ENCODE measurements around the gene ARHGEF7. TPM values are rescaled to one million over a fixed set of nuclear protein-coding genes. Genes with fewer than 3 reads are reported as not detected.
"Not testable (repeated sequence)": the region's sequence is repeated elsewhere in the genome, so short reads cannot be mapped to it uniquely, and the experiment has no call there.

ARHGEF7 gene
- 10 to 100 TPM; 46.7 to 50.7 TPM for total RNA-seq

GRCh38 chr13:111115061-111115964 is at the start of gene ARHGEF7:
Gene ARHGEF7, plus strand, starts transcription at chr13:111115310. Its CDS starts 217 bp downstream, at chr13:111115527.
- Histone ChIP-seq H3K36me3 (no peaks in the 10 kb centered on the region), H3K9ac (ENCODE audit: low read depth in 2 of 2, low read length in 2 of 2) (peak within 1 kb of the TSS; percentile 20 to 32), H3K27me3 (peaks cover 38% of the 10 kb centered on the region), H3K27ac (no peak within 1 kb of the TSS), H3K9me3 (no peaks in the 10 kb centered on the region), H3K4me1 (no peaks in the 10 kb centered on the region), H3K4me3 (peak within 1 kb of the TSS; percentile 49)
- DNase-seq, result no peak
- intact Hi-C loops (cut with DNase I), result no loop called here
- no peak for TF ChIP-seq CTCF (IDR thresholded peaks at IDR 0.05)

GRCh38 chr13:111065698-111066097 is 49.4 kb upstream of the ARHGEF7 start:
- H3K9me3 ChIP-seq, result no peaks in the 10 kb centered on the region
- no peak for TF ChIP-seq CTCF (IDR thresholded peaks at IDR 0.05)
- H3K27ac ChIP-seq, result no peak overlapping the region
- H3K4me1 ChIP-seq, result no peaks in the 10 kb centered on the region
- H3K27me3 ChIP-seq, result no peaks in the 10 kb centered on the region
- intact Hi-C loops (cut with DNase I), result loop anchor here (5.0 kb wide), 1 partner anchor 152 kb away; no protein-coding TSS in a partner anchor
- no peak for DNase-seq
- H3K4me3 ChIP-seq, result no peak overlapping the region
- no peak overlapping the region for H3K9ac ChIP-seq (ENCODE audit: low read depth in 2 of 2, low read length in 2 of 2)
- no peaks in the 10 kb centered on the region for H3K36me3 ChIP-seq

- no peaks in the 10 kb centered on the region for H3K9me3 ChIP-seq
- no peak for DNase-seq
- H3K4me3 ChIP-seq, result peak overlapping the region; percentile 60
- H3K9ac ChIP-seq (ENCODE audit: low read depth in 2 of 2, low read length in 2 of 2), result no peak overlapping the region
- no peaks in the 10 kb centered on the region for H3K27me3 ChIP-seq
- no peak overlapping the region for H3K27ac ChIP-seq
- intact Hi-C loops (cut with DNase I), result loop anchor here (5.0 kb wide), 1 partner anchor 151 kb away; no protein-coding TSS in a partner anchor
- no peaks in the 10 kb centered on the region for H3K4me1 ChIP-seq
- no peak for TF ChIP-seq CTCF (IDR thresholded peaks at IDR 0.05)
- no peaks in the 10 kb centered on the region for H3K36me3 ChIP-seq
Measured at GRCh38 chr13:111066544-111066943, 48.6 kb upstream of the ARHGEF7 start.

- peak overlapping the region; percentile 60 for H3K4me3 ChIP-seq
- intact Hi-C loops (cut with DNase I), result loop anchor here (5.0 kb wide), 1 partner anchor 149 kb away; no protein-coding TSS in a partner anchor
Measured at GRCh38 chr13:111068009-111068350, 47.1 kb upstream of the ARHGEF7 start.

GRCh38 chr13:111071120-111071519 is 44.0 kb upstream of the ARHGEF7 start:
- H3K4me1 ChIP-seq; intact Hi-C loops (cut with DNase I); H3K4me3 ChIP-seq; H3K27me3 ChIP-seq; H3K9ac ChIP-seq (ENCODE audit: low read depth in 2 of 2, low read length in 2 of 2); H3K36me3 ChIP-seq; H3K9me3 ChIP-seq; DNase-seq; H3K27ac ChIP-seq: not testable (repeated sequence)

More at GRCh38 chr13:111068009-111068350, 47.1 kb upstream of the ARHGEF7 start:
- Histone ChIP-seq H3K9me3 (no peaks in the 10 kb centered on the region), H3K27me3 (no peaks in the 10 kb centered on the region), H3K27ac (no peak overlapping the region), H3K4me1 (no peaks in the 10 kb centered on the region), H3K9ac (ENCODE audit: low read depth in 2 of 2, low read length in 2 of 2) (no peak overlapping the region), H3K36me3 (no peaks in the 10 kb centered on the region)
- no peak for DNase-seq
- TF ChIP-seq CTCF (IDR thresholded peaks at IDR 0.05), result no peak

GRCh38 chr13:111071526-111071925 is 43.6 kb upstream of the ARHGEF7 start:
- H3K36me3 ChIP-seq; H3K27me3 ChIP-seq; H3K4me1 ChIP-seq; H3K4me3 ChIP-seq; H3K9ac ChIP-seq (ENCODE audit: low read depth in 2 of 2, low read length in 2 of 2); H3K27ac ChIP-seq; DNase-seq; intact Hi-C loops (cut with DNase I); H3K9me3 ChIP-seq: not testable (repeated sequence)
